Kidney epithelial cell (primary cell): Measurements from ENCODE around the gene CKS2. TPM values are rescaled to one million over a fixed set of nuclear protein-coding genes. Genes with fewer than 3 reads are reported as not detected.

Source experiments
- DNase-seq: peaks from one replicate; pipeline ENCODE4 v3.0.0-alpha.2; 2010; ENCODE audit warnings: low read depth
- H3K27me3 ChIP-seq: 2 replicates; pipeline ENCODE4 v1.6.0; 2011; ENCODE audit warnings: low read length; ENCODE audit not compliant: control insufficient read depth, insufficient read depth
- H3K36me3 ChIP-seq: 2 replicates; pipeline ENCODE4 v1.5.1; 2011; ENCODE audit warnings: low read length; ENCODE audit not compliant: control insufficient read depth, insufficient read depth
- H3K4me3 ChIP-seq: 2 replicates; pipeline ENCODE4 v1.5.1; 2011; ENCODE audit warnings: low read depth, mild to moderate bottlenecking, control low read depth, low read length
- CTCF ChIP-seq: IDR thresholded peaks from 2 replicates; pipeline ENCODE4 v1.5.1; 2011; ENCODE audit warnings: mild to moderate bottlenecking, moderate library complexity, low read length, control low read depth, inconsistent platforms; ENCODE audit not compliant: insufficient read depth, poor library complexity, severe bottlenecking
- total RNA-seq: library from RNA; depleted of rRNA; stranded (reverse); fragments of >200 nt; gene quantifications from 2 replicates; pipeline ENCODE4 v1.2.3, GENCODE V29; 2015

Gene CKS2
- total RNA-seq, 1 donor from 2014 or later = 57.7 TPM

- no peak for TF ChIP-seq CTCF
- Histone ChIP-seq H3K36me3 (no peaks in the 10 kb centered on the region), H3K27me3 (no peaks in the 10 kb centered on the region), H3K4me3 (no peak overlapping the region)
- DNase-seq = no peak
Measured at GRCh38 chr9:89309166-89309565, 1.8 kb upstream of the CKS2 start.

- TF ChIP-seq CTCF = no peak
- Histone ChIP-seq H3K4me3 (peak overlapping the region; percentile 66), H3K36me3 (no peaks in the 10 kb centered on the region), H3K27me3 (no peaks in the 10 kb centered on the region)
- no peak for DNase-seq
Measured at GRCh38 chr9:89309608-89310474, 1.2 kb upstream of the CKS2 start.

GRCh38 chr9:89311346-89312221, 589 bp downstream of the CKS2 start:
- no peaks in the 10 kb centered on the region for H3K36me3 ChIP-seq
- no peak for DNase-seq

DNA sequence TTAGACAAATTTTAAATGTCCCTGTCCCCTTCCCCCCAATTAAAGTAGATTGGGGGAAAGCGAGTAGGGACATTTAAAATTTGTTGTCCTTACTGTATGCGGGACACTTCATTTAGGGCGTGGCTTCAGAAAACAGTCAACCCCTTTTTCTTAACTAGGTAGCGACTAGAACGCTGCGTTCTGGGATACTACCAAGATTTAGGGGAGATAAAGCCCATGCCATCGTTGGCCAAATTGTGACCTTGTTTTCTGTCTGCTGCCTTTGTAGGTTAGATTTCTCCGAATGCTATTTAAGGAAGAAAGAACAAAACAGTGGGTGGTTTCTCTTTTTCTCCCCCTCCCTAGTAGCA, 1.2 kb downstream of the CKS2 start:
- TF ChIP-seq CTCF = no peak
- DNase-seq = no peak
- Histone ChIP-seq H3K27me3 (no peaks in the 10 kb centered on the region), H3K4me3 (peak overlapping the region; percentile 97), H3K36me3 (no peaks in the 10 kb centered on the region)

More at GRCh38 chr9:89311346-89312221, 589 bp downstream of the CKS2 start:
- Histone ChIP-seq H3K27me3 (no peaks in the 10 kb centered on the region), H3K4me3 (peak overlapping the region; percentile 97)
- no peak for TF ChIP-seq CTCF

DNA sequence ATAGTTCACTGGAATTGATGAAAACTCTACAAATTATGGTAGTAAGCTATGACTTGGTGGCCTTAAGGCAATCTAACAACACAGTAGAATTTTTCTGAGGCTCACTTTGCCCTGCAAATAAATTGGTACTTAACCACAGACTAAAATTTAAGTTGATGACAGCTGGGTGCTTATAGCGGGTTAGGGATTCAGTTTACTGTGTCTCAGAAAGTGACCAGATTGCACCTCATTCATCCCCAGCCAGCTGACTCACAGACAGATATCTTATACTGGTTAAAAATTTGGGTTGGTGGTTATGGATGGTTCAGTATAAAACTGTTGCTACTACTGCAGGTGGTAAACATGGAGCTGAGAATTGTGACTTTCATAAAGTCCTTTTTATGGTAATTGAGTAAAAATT, 2.8 kb downstream of the CKS2 start:
- DNase-seq = no peak
- no peaks in the 10 kb centered on the region for H3K27me3 ChIP-seq

More for the DNA sequence above, 2.8 kb downstream of the CKS2 start:
- H3K4me3 ChIP-seq = peak overlapping the region; percentile 97
- no peaks in the 10 kb centered on the region for H3K36me3 ChIP-seq
- no peak for TF ChIP-seq CTCF
